ENCODE data around the gene ZSCAN12. TPM values are rescaled to one million over a fixed set of nuclear protein-coding genes. Genes with fewer than 3 reads are reported as not detected.

The ZSCAN12 gene
- total and polyA plus RNA-seq, 8 donors, result 1.1 to 10.5 (median 3.5) TPM

DNA sequence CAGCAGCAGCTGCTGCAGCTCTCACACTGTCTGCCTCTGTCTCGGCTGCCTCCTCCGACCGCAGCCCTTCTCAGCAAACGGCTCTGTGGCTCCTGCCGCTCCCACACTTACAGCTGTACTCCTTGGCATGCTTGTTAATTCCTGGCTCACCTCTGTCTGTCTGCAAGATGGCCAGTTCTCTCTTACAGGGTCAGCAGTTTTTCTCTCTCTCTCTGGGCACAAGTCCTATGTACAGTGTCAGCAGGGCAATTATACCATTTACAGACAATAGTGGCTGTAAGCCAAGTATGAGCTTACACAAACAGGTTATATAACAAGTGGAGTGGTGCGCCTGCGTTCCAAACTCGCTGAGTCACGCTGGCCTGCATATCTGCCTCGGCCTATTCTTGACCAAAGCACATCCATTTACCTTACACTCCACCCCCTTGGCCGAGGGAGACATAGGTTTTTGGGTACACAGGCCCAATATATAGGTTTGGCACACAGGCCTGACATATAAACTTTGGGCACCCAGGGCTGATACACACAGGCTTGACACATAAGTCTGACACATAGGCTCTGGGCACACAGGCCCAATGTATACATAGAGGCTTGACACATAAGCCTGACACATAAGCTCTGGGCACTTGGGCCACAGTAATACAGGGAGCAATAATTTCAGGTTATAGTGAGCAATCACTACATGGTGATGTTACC, 45.4 kb downstream of the ZSCAN12 start:
- DNase-seq, result peak; percentile 62 to 76
- Histone ChIP-seq H3K36me3 (no peaks in the 10 kb centered on the region), H3K4me3 (peak overlapping the region in 1 of 4 donors; percentile 7), H3K9me3 (no peaks in the 10 kb centered on the region), H3K27me3 (no peaks in the 10 kb centered on the region), H3K4me1 (peaks cover 35 to 75% (median 53%) of the 10 kb centered on the region in 4 donors), H3K27ac (peak overlapping the region; percentile 77 to 92 (median 89))
- 39 to 65% (median 54%) methylated on average over 10 to 11 of the region's 11 CpGs for WGBS, 5 donors
- TF ChIP-seq POLR2AphosphoS5 (IDR thresholded peaks at IDR 0.05), result peak; percentile 12 to 40 (median 36)
- TF ChIP-seq, protein P1, sequence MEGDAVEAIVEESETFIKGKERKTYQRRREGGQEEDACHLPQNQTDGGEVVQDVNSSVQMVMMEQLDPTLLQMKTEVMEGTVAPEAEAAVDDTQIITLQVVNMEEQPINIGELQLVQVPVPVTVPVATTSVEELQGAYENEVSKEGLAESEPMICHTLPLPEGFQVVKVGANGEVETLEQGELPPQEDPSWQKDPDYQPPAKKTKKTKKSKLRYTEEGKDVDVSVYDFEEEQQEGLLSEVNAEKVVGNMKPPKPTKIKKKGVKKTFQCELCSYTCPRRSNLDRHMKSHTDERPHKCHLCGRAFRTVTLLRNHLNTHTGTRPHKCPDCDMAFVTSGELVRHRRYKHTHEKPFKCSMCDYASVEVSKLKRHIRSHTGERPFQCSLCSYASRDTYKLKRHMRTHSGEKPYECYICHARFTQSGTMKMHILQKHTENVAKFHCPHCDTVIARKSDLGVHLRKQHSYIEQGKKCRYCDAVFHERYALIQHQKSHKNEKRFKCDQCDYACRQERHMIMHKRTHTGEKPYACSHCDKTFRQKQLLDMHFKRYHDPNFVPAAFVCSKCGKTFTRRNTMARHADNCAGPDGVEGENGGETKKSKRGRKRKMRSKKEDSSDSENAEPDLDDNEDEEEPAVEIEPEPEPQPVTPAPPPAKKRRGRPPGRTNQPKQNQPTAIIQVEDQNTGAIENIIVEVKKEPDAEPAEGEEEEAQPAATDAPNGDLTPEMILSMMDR (IDR thresholded peaks at IDR 0.05), result no peak
- intact Hi-C loops (cut with DNase I; ENCODE audit: low total_unique reads), result no loop called here

DNA sequence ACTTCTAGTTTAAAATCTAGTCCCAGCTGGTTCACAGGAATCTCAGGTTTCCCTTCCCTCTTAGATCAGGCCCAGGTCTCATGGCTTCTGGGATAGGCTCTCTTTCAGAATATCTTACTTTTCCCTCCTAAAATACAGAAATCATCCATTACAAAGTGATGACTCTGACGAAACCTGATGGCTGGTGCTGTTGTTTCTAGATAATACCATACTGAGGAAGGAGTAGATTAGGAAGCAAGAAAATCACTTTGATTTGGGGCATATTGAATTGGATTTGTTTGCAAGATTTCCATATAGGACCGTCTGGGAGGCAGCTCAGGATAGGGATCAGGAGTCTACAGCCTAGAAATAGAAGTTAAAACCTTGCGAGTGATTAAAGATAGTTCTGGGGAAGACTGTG, 46.2 kb downstream of the ZSCAN12 start:
- intact Hi-C loops (cut with DNase I; ENCODE audit: low total_unique reads), result no loop called here
- Histone ChIP-seq H3K9me3 (no peaks in the 10 kb centered on the region), H3K27ac (peak overlapping the region in 4 of 5 donors; percentile 77 to 92 (median 88)), H3K36me3 (no peaks in the 10 kb centered on the region), H3K4me1 (peaks cover 35 to 76% (median 53%) of the 10 kb centered on the region in 4 donors), H3K4me3 (peak overlapping the region in 2 of 4 donors; percentile 7 to 9), H3K27me3 (no peaks in the 10 kb centered on the region)
- no peak for DNase-seq
- 71 to 87% (median 78%) methylated on average over 3 of the region's 3 CpGs for WGBS, 5 donors
- TF ChIP-seq EP300 (IDR thresholded peaks at IDR 0.05), result no peak

DNA sequence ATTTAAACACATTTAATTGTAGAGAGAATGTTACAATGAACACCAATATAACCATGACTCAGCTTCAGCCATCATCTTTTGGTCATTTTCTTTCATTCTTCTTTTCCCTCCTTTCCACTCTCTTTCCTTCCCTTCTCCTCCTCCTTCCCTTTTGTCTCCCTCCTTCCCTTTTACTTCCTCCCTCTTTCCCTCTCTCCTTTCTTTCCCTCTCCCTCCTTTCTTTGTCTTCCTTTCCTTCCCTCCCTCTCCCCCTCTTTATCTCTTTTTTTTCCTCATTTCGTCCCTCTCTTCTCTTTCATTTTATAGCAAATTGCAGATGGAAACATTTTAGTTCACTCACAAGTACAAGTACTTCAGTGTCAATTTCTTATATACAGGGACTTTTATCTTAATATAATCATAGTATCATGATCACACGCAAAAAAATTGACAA, 48.0 kb downstream of the ZSCAN12 start:
- no peaks in the 10 kb centered on the region for H3K9me3 ChIP-seq
- no peaks in the 10 kb centered on the region for H3K27me3 ChIP-seq
- peak overlapping the region in 4 of 5 donors; percentile 79 to 89 (median 88) for H3K27ac ChIP-seq
- WGBS, 5 donors, result 34 to 56% (median 48%) methylated on average over 2 of the region's 2 CpGs
- peaks cover 27 to 66% (median 43%) of the 10 kb centered on the region in 4 donors for H3K4me1 ChIP-seq
- DNase-seq, result no peak
- TF ChIP-seq POLR2A (IDR thresholded peaks at IDR 0.05), result no peak
- no peak for TF ChIP-seq EP300 (IDR thresholded peaks at IDR 0.05)
- TF ChIP-seq POLR2AphosphoS5 (IDR thresholded peaks at IDR 0.05), result no peak
- TF ChIP-seq, protein P1 (IDR thresholded peaks at IDR 0.05), result no peak
- no peaks in the 10 kb centered on the region for H3K36me3 ChIP-seq
- intact Hi-C loops (cut with DNase I; ENCODE audit: low total_unique reads), result no loop called here
- peak overlapping the region in 2 of 4 donors; percentile 74 to 92 for H3K4me3 ChIP-seq

DNA sequence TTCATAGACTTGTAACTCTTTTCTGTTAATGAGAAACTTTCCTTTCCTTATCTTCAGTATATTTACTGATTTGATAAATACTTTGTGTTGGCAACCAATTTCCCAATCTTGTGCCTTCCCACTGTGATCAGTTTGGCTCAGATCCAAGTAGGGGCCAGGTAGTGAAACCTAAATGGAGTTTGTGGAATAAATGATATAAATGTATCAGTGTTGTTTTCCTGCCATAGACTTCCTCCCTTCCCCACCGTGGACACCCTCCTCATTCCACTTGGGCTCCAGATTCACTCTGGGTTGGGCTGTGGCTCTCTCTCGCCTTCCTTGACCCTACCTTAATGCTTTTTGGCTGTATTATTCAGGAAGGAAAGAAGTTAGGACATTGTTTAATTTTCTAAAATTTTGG, 48.5 kb downstream of the ZSCAN12 start:
- no peaks in the 10 kb centered on the region for H3K36me3 ChIP-seq
- H3K27ac ChIP-seq, result peak overlapping the region; percentile 72 to 89 (median 87)
- H3K4me3 ChIP-seq, result peak overlapping the region; percentile 61 to 92 (median 70)
- intact Hi-C loops (cut with DNase I; ENCODE audit: low total_unique reads), result no loop called here
- H3K4me1 ChIP-seq, result peaks cover 24 to 62% (median 39%) of the 10 kb centered on the region in 4 donors
- WGBS, 5 donors, result 26 to 50% (median 38%) methylated on average over 2 of the region's 2 CpGs
- TF ChIP-seq, protein P1 (IDR thresholded peaks at IDR 0.05), result no peak
- TF ChIP-seq POLR2AphosphoS5 (IDR thresholded peaks at IDR 0.05) (peak in 1 of 3 donors; percentile 18), POLR2A (IDR thresholded peaks at IDR 0.05) (no peak), EP300 (IDR thresholded peaks at IDR 0.05) (no peak)
- no peaks in the 10 kb centered on the region for H3K9me3 ChIP-seq
- no peaks in the 10 kb centered on the region for H3K27me3 ChIP-seq
- peak; percentile 45 to 67 for DNase-seq

Measured in stomach (tissue), 9 donors.